ENCODE measurements around the gene FARP2.

Gene FARP2

GRCh38 chr2:241379481-241380480, 23.7 kb downstream of the FARP2 start:
- H3K4me3 ChIP-seq (ENCODE audit: low read depth, low read length): no peak overlapping the region
- TF ChIP-seq ZNF639 (tag by site-specific recombination; IDR thresholded peaks at IDR 0.05) (no peak), ZNF311 (tag by site-specific recombination; IDR thresholded peaks at IDR 0.05; ENCODE audit: borderline replicate concordance) (no peak), ZNF549 (tag by site-specific recombination; IDR thresholded peaks at IDR 0.05) (no peak), ZNF560 (tag by site-specific recombination; IDR thresholded peaks at IDR 0.05; ENCODE audit: borderline replicate concordance) (no peak), ZNF174 (tag by site-specific recombination; IDR thresholded peaks at IDR 0.05) (no peak), TRIM28 (IDR thresholded peaks at IDR 0.05; ENCODE audit: borderline replicate concordance, low read length) (no peak), ZNF202 (tag by site-specific recombination; IDR thresholded peaks at IDR 0.05; ENCODE audit: borderline replicate concordance) (no peak)
- TF ChIP-seq, protein P1, sequence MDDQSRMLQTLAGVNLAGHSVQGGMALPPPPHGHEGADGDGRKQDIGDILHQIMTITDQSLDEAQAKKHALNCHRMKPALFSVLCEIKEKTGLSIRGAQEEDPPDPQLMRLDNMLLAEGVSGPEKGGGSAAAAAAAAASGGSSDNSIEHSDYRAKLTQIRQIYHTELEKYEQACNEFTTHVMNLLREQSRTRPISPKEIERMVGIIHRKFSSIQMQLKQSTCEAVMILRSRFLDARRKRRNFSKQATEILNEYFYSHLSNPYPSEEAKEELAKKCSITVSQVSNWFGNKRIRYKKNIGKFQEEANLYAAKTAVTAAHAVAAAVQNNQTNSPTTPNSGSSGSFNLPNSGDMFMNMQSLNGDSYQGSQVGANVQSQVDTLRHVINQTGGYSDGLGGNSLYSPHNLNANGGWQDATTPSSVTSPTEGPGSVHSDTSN (CRISPR knock-in tag; IDR thresholded peaks at IDR 0.05): no peak
- H3K36me3 ChIP-seq (ENCODE audit: control insufficient read depth in 2 of 2, insufficient read depth in 1 of 2, low read length in 2 of 2): peaks cover 4 to 56% of the 10 kb centered on the region in 2 experiments; a peak in 2 of 3 replicates
- no peak overlapping the region for H3K27ac ChIP-seq (ENCODE audit: extremely low read depth, low read depth, low read length)
- no peaks in the 10 kb centered on the region for H3K9me3 ChIP-seq (ENCODE audit: control insufficient read depth, insufficient read depth, low read depth, low read length)
- POLR2A ChIA-PET: no interaction called here
- no peaks in the 10 kb centered on the region for H3K4me1 ChIP-seq (ENCODE audit: control insufficient read depth, insufficient read depth, low read length)
- CTCF ChIA-PET: no interaction called here

DNA sequence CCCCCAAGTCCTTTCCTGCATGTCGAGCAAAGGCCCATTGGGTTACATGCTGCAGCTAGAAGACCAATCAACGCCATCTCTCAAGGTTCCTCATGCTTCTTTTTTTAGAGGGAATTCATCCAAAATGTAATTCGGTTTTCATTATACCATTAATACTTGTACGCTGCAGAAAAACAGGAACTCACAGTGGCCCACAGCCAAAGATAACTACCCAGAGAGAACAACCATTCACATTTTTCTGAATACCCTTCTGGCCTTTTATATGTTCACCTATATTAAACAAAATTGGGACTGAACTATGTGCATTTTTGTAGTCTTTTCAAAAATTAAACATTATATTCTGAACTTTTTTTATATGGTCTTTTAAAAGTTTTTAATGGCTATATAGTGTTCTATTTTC, 25.8 kb downstream of the FARP2 start:
- peaks cover 0 to 38% of the 10 kb centered on the region in 2 experiments; a peak in 2 of 3 replicates for H3K36me3 ChIP-seq (ENCODE audit: control insufficient read depth in 2 of 2, insufficient read depth in 1 of 2, low read length in 2 of 2)
- H3K9me3 ChIP-seq (ENCODE audit: control insufficient read depth, insufficient read depth, low read depth, low read length): no peaks in the 10 kb centered on the region
- ChIA-PET POLR2A (no interaction called here), CTCF (no interaction called here)
- no peak overlapping the region for H3K4me3 ChIP-seq (ENCODE audit: low read depth, low read length)
- no peaks in the 10 kb centered on the region for H3K4me1 ChIP-seq (ENCODE audit: control insufficient read depth, insufficient read depth, low read length)
- no peak overlapping the region for H3K27ac ChIP-seq (ENCODE audit: extremely low read depth, low read depth, low read length)
- TF ChIP-seq ZSCAN18 (tag by site-specific recombination; IDR thresholded peaks at IDR 0.05) (no peak), CTCF (tag by site-specific recombination; IDR thresholded peaks at IDR 0.05) (no peak), ZNF473 (tag by site-specific recombination; IDR thresholded peaks at IDR 0.05) (no peak), PRDM2 (tag by site-specific recombination; IDR thresholded peaks at IDR 0.05; ENCODE audit: borderline replicate concordance) (no peak), BCL11B (tag by site-specific recombination; IDR thresholded peaks at IDR 0.05; ENCODE audit: low read depth) (no peak), ZNF792 (tag by site-specific recombination; IDR thresholded peaks at IDR 0.05) (no peak), ZNF623 (tag by site-specific recombination; IDR thresholded peaks at IDR 0.05) (no peak), ZSCAN23 (tag by site-specific recombination; IDR thresholded peaks at IDR 0.05) (no peak), ZXDB (tag by site-specific recombination; IDR thresholded peaks at IDR 0.05) (no peak), GFI1B (tag by site-specific recombination; IDR thresholded peaks at IDR 0.05) (no peak), ZBTB10 (tag by site-specific recombination; IDR thresholded peaks at IDR 0.05) (no peak)

Data from HEK293 (cell line).